ENCODE measurements around the gene HOXA3. TPM values are rescaled to one million over a fixed set of nuclear protein-coding genes. Genes with fewer than 3 reads are reported as not detected.

The HOXA3 gene
- total and polyA plus RNA-seq, 4 donors: 1.9 to 10.7 (median 6.3) TPM

- Histone ChIP-seq H3K27ac (ENCODE audit: low read depth in 1 of 2, low read length in 1 of 2) (no peak overlapping the region), H3K27me3 (ENCODE audit: control insufficient read depth in 3 of 3, insufficient read depth in 3 of 3, low read length in 2 of 3) (peaks cover 3 to 98% (median 94%) of the 10 kb centered on the region in 3 donors), H3K9ac (ENCODE audit: insufficient read depth in 1 of 2, low read length in 2 of 2) (no peak overlapping the region), H3K4me1 (ENCODE audit: control insufficient read depth in 5 of 5, insufficient read depth in 5 of 5, low read length in 5 of 5) (peaks cover 0 to 25% (median 10%) of the 10 kb centered on the region in 5 donors), H3K36me3 (ENCODE audit: control insufficient read depth in 4 of 4, insufficient read depth in 4 of 4, low read length in 4 of 4) (no peaks in the 10 kb centered on the region), H3K4me3 (no peak overlapping the region), H3K9me3 (ENCODE audit: control insufficient read depth in 4 of 4, insufficient read depth in 3 of 4, low read length in 3 of 4) (peaks cover 0 to 6% (median 0%) of the 10 kb centered on the region in 4 donors)
- DNase-seq (peak in 2 of 3 donors; percentile 16), ATAC-seq (ENCODE audit: insufficient read depth, low FRiP score) (no peak)
- 10 to 17% methylated on average over 39 to 42 of the region's 42 CpGs for WGBS, 2 donors
- TF ChIP-seq CTCF (IDR thresholded peaks at IDR 0.05; ENCODE audit: control extremely low read depth, extremely low read depth): no peak
Observed at GRCh38 chr7:27191833-27192545, 39.6 kb upstream of the HOXA3 start.

- Histone ChIP-seq H3K27ac (ENCODE audit: low read depth in 1 of 2, low read length in 1 of 2) (no peak overlapping the region), H3K4me1 (ENCODE audit: control insufficient read depth in 5 of 5, insufficient read depth in 5 of 5, low read length in 5 of 5) (peaks cover 0 to 25% (median 10%) of the 10 kb centered on the region in 5 donors), H3K9ac (ENCODE audit: insufficient read depth in 1 of 2, low read length in 2 of 2) (no peak overlapping the region), H3K36me3 (ENCODE audit: control insufficient read depth in 4 of 4, insufficient read depth in 4 of 4, low read length in 4 of 4) (no peaks in the 10 kb centered on the region), H3K4me3 (no peak overlapping the region), H3K9me3 (ENCODE audit: control insufficient read depth in 4 of 4, insufficient read depth in 3 of 4, low read length in 3 of 4) (peaks cover 0 to 6% (median 0%) of the 10 kb centered on the region in 4 donors), H3K27me3 (ENCODE audit: control insufficient read depth in 3 of 3, insufficient read depth in 3 of 3, low read length in 2 of 3) (peaks cover 3 to 98% (median 94%) of the 10 kb centered on the region in 3 donors)
- WGBS, 2 donors: 29 to 46% methylated on average over 15 of the region's 15 CpGs
- TF ChIP-seq CTCF (IDR thresholded peaks at IDR 0.05; ENCODE audit: control extremely low read depth, extremely low read depth): no peak
- DNase-seq: peak in 1 of 3 donors; percentile 9
- no peak for ATAC-seq (ENCODE audit: insufficient read depth, low FRiP score)
Observed at GRCh38 chr7:27191161-27191731, 38.9 kb upstream of the HOXA3 start.

- TF ChIP-seq CTCF (IDR thresholded peaks at IDR 0.05; ENCODE audit: control extremely low read depth, extremely low read depth): no peak
- Histone ChIP-seq H3K9me3 (ENCODE audit: control insufficient read depth in 4 of 4, insufficient read depth in 3 of 4, low read length in 3 of 4) (peaks cover 0 to 9% (median 0%) of the 10 kb centered on the region in 4 donors), H3K4me3 (no peak overlapping the region), H3K9ac (ENCODE audit: insufficient read depth in 1 of 2, low read length in 2 of 2) (no peak overlapping the region), H3K4me1 (ENCODE audit: control insufficient read depth in 5 of 5, insufficient read depth in 5 of 5, low read length in 5 of 5) (peaks cover 0 to 27% (median 16%) of the 10 kb centered on the region in 5 donors), H3K36me3 (ENCODE audit: control insufficient read depth in 4 of 4, insufficient read depth in 4 of 4, low read length in 4 of 4) (no peaks in the 10 kb centered on the region), H3K27ac (ENCODE audit: low read depth in 1 of 2, low read length in 1 of 2) (no peak overlapping the region), H3K27me3 (ENCODE audit: control insufficient read depth in 3 of 3, insufficient read depth in 3 of 3, low read length in 2 of 3) (peaks cover 3 to 98% (median 94%) of the 10 kb centered on the region in 3 donors)
- DNase-seq (peak in 1 of 3 donors; percentile 8), ATAC-seq (ENCODE audit: insufficient read depth, low FRiP score) (no peak)
- 40 to 46% methylated on average over 7 of the region's 7 CpGs for WGBS, 2 donors
Observed at GRCh38 chr7:27189997-27190748, 37.8 kb upstream of the HOXA3 start.

All from lung (tissue), 12 donors.